A204.1 (cell line): ENCODE measurements around the gene ANO7.

Source experiments
- FAIRE-seq: peaks from 2 replicates; lab custom pipeline; 2012; peaks lifted over from hg19 to GRCh38; lab: Jason Lieb, UNC

Gene ANO7, protein sequence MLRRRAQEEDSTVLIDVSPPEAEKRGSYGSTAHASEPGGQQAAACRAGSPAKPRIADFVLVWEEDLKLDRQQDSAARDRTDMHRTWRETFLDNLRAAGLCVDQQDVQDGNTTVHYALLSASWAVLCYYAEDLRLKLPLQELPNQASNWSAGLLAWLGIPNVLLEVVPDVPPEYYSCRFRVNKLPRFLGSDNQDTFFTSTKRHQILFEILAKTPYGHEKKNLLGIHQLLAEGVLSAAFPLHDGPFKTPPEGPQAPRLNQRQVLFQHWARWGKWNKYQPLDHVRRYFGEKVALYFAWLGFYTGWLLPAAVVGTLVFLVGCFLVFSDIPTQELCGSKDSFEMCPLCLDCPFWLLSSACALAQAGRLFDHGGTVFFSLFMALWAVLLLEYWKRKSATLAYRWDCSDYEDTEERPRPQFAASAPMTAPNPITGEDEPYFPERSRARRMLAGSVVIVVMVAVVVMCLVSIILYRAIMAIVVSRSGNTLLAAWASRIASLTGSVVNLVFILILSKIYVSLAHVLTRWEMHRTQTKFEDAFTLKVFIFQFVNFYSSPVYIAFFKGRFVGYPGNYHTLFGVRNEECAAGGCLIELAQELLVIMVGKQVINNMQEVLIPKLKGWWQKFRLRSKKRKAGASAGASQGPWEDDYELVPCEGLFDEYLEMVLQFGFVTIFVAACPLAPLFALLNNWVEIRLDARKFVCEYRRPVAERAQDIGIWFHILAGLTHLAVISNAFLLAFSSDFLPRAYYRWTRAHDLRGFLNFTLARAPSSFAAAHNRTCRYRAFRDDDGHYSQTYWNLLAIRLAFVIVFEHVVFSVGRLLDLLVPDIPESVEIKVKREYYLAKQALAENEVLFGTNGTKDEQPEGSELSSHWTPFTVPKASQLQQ

GRCh38 chr2:241188361-241189092 is at the start of gene ANO7:
Gene ANO7, plus strand, starts transcription at chr2:241188677. Its CDS starts 1,387 bp downstream, at chr2:241190064.
- no peak for FAIRE-seq

DNA sequence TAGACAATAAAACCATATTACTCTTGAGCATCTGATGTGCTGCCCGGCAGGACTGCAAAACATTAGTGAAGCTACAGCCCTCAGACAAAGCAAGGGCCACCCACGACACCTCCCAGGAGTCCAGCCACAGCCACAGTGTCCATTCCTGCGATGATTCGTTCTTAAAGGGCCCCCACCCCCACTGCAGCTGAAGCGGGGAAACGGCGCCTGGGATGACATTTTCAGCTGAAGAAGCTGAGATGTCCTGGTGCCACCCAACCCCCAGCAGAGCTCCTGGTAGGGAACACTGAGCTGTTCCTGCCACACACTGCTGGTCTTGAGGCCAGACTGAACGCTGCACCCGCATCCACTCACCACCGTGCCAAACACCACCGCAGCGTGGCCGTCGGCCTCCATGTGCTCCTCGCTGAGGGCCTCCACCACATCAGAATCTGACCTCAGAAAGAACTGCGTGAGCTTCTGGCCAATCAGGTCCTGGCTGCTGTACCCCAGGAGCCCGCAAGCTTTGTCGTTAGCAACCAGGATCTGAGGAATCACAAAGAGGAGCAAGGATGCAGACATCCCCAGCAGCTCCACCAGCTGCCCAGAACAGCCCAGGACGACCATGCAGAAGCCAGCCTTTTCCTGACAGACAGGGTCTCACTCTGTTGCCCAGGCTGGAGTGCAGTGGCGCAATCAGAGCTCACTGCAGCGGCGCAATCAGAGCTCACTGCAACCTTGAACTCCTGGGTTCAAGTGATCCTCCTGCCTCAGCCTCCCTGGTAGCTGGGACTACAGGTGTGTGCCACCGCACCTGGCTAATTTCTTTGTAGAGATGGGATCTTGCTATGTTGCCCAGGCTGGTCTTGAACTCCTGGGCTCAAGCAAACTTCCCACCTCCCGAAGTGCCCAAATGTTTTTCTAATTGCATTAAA is 48.7 kb upstream of the ANO7 start:
- no peak for FAIRE-seq

- FAIRE-seq = no peak
Observed at GRCh38 chr2:241140445-241140840, 48.0 kb upstream of the ANO7 start.

GRCh38 chr2:241141214-241141770 is 47.2 kb upstream of the ANO7 start:
- FAIRE-seq = no peak

GRCh38 chr2:241142063-241142462 is 46.4 kb upstream of the ANO7 start:
- no peak for FAIRE-seq

DNA sequence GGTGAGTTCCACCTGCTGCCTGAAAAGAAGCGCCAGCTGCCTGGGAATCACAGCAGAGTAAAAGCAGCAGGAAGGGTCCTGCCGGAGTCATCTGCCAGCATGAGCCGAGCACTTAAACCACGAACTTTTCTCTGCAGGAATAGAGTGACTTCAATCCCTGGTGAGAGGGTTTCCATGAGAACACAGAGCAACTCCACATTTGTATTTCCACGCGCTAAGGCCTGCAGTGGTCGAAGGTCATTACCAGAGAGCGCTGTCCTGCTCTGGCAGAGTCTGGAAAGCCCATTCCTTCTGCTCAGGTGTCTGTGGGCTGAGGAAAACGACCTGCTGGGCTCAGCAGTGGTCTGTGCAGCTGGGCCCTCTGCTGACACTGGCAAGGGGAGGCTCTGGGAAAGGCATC is 45.9 kb upstream of the ANO7 start:
- FAIRE-seq = no peak

DNA sequence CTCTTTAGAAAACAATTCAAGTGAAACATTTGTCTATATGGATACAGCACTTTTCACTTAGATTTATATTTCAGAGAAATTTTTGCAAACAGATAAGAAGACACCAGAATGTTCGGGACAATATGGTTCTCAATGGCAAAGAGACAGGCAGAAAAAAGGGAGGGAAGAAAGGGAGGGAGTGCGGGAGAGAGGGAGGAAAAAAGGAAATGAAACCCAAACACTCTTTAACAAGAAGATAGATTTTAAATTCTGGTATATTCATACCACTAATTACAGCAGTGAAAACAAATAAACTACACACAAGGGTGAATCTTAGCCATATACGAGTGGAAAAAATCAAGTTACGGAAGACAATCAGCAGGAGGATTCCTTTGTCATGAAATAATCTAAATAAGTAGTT is 42.2 kb upstream of the ANO7 start:
- FAIRE-seq = no peak

DNA sequence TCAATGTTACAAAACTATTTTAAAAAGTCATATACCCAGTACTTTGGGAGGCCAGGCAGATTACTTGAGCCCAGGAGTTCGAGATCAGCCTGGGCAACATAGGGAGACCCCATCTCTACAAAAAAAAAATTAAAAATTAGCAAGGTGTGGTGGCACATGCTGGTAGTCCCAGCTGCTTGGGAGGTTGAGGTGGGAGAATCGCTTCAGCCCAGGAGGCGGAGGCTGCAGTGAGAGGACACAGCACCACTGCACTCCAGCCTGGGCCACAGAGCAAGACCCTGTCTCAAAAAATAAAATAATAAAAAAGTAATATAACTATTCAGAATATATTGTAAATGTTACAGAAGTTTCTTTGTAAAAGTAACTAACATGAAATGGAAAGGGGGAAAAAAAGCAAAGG is 41.1 kb upstream of the ANO7 start:
- FAIRE-seq = no peak

DNA sequence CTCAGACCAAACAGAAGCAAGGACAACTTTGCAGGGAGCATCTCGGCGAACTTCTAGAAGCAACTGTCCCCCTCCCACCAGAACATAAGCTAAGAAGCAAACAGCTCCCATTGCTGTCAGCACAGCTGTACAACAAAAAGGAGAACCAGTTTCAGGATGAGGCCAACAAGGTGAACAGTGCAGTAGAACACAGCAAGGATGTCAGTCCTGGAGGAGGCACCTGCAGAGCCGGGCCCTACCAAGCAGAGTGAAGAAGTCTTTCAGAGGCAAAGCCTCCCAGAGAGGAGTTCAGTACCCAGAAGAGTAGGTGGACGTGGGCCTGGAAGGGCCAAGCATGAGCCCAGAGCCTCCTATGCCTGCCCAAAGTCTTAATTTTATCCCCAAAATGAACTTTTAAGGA is 40.2 kb upstream of the ANO7 start:
- FAIRE-seq = no peak

DNA sequence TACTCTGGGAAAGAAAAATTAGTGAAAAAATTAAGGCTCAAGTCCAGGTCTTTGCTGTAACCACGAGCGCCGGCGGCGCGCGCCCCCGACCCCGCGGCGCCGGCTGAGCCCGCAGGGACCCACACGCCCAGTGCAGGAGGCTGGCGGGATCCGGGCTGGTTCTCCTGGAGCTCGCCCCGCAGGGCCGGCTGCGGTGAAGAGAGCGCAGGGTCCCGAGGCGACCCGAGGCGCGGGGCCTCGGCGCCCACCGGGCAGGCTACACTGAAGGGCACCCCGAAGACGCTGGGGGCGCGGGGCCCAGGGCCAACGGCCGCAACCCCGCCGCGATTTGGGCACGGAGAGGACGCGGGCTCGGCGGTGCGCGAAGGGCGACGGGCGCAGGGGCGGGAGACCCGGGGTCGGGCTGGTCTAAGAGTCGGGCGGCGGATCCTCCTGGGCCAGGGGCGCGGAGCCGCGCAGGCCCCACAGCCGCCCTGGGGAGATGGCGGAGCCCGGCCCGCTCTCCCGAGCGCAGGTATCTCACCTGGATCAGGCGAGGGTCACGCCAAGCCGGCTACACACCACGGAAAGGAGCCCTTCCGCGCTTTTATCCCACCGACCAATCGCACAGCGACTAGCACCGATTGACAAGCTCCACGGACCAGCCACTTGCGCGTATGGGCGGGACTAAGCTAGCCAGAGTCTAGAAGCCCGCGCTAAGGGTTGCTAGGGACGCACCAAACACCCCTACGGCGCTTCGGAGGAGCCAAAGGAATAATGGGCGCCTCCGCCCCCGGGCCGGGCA is 39.4 kb upstream of the ANO7 start, which contains the start of gene PASK:
TSS of gene PASK (minus strand) at position 582 of the 784 bp plus-strand sequence. CDS start 6,440 bp downstream, outside the sequence.
- peak; percentile 74 for FAIRE-seq

- FAIRE-seq = no peak
Observed at GRCh38 chr2:241149675-241149924, 38.9 kb upstream of the ANO7 start.

DNA sequence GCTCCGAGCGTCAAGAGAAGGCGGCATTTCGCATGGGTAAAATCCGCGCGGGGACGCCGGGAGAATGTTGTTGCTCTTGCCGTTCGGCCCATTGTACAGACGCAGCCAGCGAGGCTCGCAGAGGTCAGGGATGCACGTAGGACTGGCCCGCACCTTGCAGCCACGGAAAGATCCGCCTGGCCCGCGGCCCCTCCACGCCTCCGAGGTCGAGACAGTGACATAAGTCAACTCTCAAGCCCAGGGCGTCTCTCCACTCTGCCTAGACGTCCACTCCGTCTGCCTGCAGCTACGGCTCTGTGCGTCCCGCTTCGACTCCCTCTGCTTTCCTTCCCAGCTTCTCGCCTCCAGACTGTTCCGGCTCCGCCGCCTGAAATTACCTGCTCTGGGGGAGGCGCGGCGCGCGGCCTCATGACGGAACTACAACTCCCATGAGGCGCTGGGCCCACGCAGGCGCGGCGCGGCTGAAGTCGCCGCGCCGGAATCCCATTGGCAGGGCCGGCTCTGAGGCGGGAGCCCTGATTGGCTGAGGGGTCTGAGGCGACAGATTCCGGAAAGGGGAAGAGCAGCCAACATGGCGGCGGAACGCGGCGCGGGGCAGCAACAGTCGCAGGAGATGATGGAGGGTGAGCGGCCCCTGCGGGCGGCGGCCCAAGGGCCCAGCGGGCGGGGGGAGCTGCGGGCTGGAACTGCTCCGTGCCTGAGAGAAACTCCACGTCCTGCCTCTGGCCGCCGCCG is 38.4 kb upstream of the ANO7 start, which contains the start of gene PPP1R7:
TSS of gene PPP1R7 (plus strand) at position 543 of the 735 bp plus-strand sequence. CDS start at position 572, 29 bp downstream.
- peak; percentile 66 for FAIRE-seq

DNA sequence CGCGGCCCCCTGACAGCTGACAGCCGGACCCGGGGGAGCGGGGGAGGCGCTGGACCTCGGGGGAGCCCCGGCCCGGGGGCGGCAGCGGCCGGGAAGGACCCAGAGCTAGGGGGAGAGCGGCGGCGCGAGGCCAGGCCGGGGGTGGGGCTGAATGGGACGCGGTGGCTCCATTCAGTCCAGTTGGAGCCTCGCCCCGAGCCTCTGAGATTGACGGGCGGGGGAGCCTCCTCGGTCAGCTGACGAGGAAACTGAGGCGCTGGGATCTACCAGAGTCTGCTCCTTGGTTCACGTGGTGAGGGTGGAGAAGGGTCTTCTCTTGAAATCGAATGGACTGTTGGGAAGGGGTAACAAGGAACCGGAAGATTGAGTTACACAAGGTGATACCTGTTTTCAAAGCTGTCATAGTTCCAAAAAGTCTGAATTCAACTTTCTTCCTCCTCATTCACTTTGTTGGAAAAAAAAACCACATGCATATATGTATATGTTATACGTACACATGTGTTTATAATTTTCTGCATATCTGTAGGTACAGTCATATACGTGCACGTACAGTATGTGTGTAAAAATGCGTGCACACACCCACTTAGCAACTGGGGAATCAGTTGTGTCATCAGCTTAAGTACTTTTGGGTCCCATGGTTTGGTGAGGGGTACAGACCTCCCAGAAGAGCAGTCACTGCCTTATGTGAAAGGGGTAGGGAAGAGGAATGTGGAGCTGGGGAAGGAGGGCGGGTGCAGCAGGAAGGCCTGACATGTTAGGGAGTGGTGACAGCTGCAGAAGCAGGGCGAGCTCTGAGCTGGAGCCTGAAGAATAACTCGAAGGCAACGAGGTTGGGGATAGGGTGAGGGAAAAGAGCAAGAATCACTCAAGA is 37.6 kb upstream of the ANO7 start:
- no peak for FAIRE-seq

GRCh38 chr2:241151934-241152660 is 36.4 kb upstream of the ANO7 start:
- no peak for FAIRE-seq

DNA sequence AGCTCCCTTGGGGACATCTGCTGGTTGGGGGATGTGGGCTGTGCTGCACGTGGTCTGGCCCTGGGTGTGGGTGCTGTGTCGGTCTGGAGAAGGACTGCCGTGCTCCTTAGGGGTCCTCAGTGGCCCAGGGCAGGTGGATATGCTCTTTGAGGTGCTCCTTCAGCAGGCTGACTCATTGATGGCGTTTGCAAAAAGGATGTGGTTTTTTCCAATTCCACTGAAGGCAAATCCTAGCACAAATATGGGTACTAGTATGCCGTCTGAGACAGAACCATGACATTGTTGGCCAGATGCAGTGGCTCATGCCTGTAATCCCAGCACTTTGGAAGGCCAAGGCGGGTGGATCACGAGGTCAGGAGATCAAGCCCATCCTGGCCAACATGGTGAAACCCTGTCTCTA is 34.9 kb upstream of the ANO7 start:
- no peak for FAIRE-seq

GRCh38 chr2:241154915-241155314 is 33.6 kb upstream of the ANO7 start:
- no peak for FAIRE-seq

DNA sequence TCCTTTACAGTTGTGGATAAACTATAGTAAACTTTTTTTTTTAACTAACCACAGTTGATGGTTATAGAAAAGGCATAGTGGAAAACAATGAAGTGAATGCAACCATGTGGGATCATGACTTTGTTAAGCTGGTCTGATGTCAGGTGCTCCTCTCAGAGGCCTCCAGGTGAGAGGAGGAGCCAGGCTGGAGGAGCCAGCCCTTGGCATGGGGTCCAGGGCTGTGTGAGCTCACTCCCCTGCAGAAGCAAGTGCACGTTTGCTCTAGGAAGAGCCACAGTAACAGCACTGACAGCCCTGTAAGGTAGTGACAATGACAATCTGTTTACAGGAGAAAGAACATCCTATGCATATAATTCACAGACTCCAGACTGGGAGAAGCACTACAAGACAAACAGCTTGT is 32.5 kb upstream of the ANO7 start:
- FAIRE-seq = no peak

DNA sequence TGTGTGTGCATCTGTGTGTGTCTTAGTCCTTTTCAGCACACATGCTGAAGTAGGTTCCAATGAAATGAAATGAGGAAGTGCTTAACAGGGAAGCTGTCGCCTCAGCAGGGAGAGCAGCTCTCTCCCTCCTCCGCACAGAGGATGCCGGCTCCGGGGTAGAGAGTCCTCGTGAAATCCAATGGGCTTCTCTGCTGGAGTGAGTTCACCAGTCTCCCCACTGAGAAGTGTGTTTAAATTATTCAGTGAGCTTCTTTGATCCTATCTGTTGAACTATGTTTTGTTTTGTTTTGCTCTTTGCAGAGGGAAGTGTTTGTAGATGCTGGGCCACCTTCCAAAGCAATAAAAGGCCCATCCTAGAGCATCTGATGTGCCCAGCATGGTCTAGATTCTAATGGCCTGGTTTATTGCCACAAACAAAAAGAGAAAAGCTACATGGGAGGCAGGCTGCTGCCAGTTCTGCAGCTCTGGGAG is 31.5 kb upstream of the ANO7 start:
- FAIRE-seq = no peak
